Sciatic nerve (tissue), 2 donors: ENCODE results near the gene SKIC2. TPM values are rescaled to one million over a fixed set of nuclear protein-coding genes. Genes with fewer than 3 reads are reported as not detected.

Source experiments
- ATAC-seq: fragments of 200-7000 bp; cut with Tn5 transposase; one replicate; pipeline ENCODE4 v1.9.1; 2020; ENCODE audit warnings: mild to moderate bottlenecking, moderate library complexity
- DNase-seq: peaks from one replicate; pipeline ENCODE4 v3.0.0-alpha.2; 2020; ENCODE audit warnings: low spot score
- intact Hi-C: fragments of 100-400 bp; cut with DNase I; formaldehyde crosslinking; loops from one replicate; pipeline ENCODE4 v1.14.2; 2022
- total RNA-seq: library from RNA; stranded (reverse); fragmentation: NEBNext Ultra II Directional; extraction: Animal tissue kit (Norgen Biotek cat#: 25700); gene quantifications from one replicate; pipeline ENCODE4 v1.2.1, GENCODE V29; 2021
- donor health status: DM: no; HTN: no; CAD: no.
- donor health status: DM: no; HTN: no; CAD: no.

SKIC2 gene
- total RNA-seq, 1 donor from 2014 or later = 60.0 TPM

- ATAC-seq (no peak), DNase-seq (no peak)
- intact Hi-C loops = no loop called here
Observed at GRCh38 chr6:31943742-31944141, 15.2 kb upstream of the SKIC2 start.

DNA sequence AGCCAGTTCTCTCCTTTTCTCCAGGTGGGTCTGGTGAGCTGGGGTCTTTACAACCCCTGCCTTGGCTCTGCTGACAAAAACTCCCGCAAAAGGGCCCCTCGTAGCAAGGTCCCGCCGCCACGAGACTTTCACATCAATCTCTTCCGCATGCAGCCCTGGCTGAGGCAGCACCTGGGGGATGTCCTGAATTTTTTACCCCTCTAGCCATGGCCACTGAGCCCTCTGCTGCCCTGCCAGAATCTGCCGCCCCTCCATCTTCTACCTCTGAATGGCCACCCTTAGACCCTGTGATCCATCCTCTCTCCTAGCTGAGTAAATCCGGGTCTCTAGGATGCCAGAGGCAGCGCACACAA, 13.8 kb upstream of the SKIC2 start:
- ATAC-seq (no peak), DNase-seq (no peak)
- intact Hi-C loops = no loop called here

DNA sequence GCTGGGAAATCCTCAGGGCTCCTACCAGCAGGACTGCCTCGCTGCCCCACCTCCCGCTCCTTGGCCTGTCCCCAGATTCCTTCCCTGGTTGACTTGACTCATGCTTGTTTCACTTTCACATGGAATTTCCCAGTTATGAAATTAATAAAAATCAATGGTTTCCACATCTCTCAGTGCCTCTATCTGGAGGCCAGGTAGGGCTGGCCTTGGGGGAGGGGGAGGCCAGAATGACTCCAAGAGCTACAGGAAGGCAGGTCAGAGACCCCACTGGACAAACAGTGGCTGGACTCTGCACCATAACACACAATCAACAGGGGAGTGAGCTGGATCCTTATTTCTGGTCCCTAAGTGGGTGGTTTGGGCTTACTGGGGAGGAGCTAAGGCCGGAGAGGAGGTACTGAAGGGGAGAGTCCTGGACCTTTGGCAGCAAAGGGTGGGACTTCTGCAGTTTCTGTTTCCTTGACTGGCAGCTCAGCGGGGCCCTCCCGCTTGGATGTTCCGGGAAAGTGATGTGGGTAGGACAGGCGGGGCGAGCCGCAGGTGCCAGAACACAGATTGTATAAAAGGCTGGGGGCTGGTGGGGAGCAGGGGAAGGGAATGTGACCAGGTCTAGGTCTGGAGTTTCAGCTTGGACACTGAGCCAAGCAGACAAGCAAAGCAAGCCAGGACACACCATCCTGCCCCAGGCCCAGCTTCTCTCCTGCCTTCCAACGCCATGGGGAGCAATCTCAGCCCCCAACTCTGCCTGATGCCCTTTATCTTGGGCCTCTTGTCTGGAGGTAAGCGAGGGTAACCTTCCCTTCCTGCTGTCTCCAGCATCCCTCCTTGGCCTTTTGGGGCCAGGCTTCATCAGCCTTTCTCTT, 13.2 kb upstream of the SKIC2 start, which contains the start of gene CFB:
Gene CFB (plus strand): TSS at position 589 of the 863 bp plus-strand sequence. CDS start 127 bp downstream, at position 716.
- intact Hi-C loops = no loop called here
- DNase-seq (peak; percentile 87), ATAC-seq (peak; percentile 91)

DNA sequence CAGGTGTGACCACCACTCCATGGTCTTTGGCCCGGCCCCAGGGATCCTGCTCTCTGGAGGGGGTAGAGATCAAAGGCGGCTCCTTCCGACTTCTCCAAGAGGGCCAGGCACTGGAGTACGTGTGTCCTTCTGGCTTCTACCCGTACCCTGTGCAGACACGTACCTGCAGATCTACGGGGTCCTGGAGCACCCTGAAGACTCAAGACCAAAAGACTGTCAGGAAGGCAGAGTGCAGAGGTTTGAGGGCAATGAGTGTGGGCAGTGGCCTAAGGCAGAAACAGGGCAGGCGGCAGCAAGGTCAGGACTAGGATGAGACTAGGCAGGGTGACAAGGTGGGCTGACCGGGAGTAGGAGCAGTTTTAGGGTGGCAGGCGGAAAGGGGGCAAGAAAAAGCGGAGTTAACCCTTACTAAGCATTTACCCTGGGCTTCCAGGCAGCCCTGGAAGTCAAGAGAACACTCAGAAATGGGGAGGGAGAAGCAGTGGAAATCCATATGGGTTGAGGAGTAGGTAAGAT, 12.5 kb upstream of the SKIC2 start:
- DNase-seq = no peak
- intact Hi-C loops = no loop called here
- no peak for ATAC-seq

- DNase-seq = no peak
- intact Hi-C loops = no loop called here
Observed at GRCh38 chr6:31947070-31947675, 11.8 kb upstream of the SKIC2 start.

DNA sequence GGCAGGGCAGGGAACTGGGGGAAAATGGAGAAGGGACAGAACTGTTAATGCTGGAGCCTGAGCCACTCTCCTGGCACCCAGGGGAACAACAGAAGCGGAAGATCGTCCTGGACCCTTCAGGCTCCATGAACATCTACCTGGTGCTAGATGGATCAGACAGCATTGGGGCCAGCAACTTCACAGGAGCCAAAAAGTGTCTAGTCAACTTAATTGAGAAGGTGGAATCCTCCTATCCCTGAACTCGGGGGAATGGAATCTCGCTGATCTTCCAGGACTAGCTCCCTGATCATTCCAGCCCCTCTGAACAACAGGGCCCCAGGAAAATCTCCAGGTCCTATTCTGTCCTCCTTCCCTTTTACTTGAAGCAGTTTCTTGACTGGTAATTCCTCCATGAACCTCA, 11.1 kb upstream of the SKIC2 start:
- intact Hi-C loops = no loop called here
- no peak for DNase-seq
- no peak for ATAC-seq

More at GRCh38 chr6:31947070-31947675, 11.8 kb upstream of the SKIC2 start:
- no peak for ATAC-seq

- intact Hi-C loops = no loop called here
- DNase-seq (no peak), ATAC-seq (no peak)
Observed at GRCh38 chr6:31948306-31948705, 10.7 kb upstream of the SKIC2 start.

GRCh38 chr6:31948753-31949413, 10.1 kb upstream of the SKIC2 start:
- intact Hi-C loops = no loop called here
- no peak for DNase-seq
- ATAC-seq = no peak

DNA sequence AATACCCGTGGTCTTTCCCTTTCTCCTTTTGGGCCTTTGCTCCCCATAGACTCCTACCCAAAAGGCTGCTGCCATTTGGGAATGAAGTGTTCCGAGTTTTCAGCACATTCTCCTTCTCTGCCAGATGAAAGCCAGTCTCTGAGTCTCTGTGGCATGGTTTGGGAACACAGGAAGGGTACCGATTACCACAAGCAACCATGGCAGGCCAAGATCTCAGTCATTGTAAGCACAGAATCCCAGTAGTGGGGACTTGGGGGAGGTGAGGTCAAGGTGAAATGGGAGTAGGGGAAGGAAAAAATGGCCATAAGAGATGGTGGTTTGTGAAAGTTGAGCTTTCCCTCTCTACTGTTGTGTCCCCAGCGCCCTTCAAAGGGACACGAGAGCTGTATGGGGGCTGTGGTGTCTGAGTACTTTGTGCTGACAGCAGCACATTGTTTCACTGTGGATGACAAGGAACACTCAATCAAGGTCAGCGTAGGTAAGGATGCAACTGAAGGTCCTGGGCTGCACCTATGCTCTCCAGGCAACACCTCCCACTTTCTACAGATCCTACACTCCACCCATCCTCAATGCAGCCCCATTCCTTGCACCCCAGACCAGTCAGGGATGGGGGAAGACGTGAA, 8.9 kb upstream of the SKIC2 start:
- intact Hi-C loops = loop anchor here (5.0 kb wide), 1 partner anchor 48 kb away; the partner anchor contains the start of gene ZBTB12
- no peak for ATAC-seq
- DNase-seq = no peak

- ATAC-seq = peak; percentile 78
- DNase-seq = peak; percentile 78
Observed at GRCh38 chr6:31952140-31952805, 6.7 kb upstream of the SKIC2 start.

DNA sequence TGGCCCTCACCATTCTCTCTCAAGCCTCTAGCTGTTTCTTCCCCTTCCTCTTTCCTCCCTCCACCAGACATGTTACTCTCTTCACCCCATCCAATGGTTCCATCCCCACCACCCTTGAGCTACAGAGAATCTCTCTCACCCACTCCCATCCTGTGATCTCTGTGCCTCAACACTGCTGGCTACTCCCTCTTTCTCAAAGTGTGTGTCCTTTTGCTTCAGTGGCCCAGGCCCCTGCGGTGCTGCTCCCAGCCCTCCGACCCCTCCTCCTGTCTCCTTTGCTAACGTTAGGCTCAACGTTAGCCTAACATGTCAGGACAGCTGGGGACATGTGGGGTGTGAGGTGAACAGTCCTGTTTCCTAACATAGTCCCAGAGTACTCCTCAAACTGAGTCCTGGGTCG, 6.1 kb upstream of the SKIC2 start:
- ATAC-seq = no peak
- intact Hi-C loops = loop anchor here (5.0 kb wide), 1 partner anchor 51 kb away; the partner anchor contains the start of gene ZBTB12
- DNase-seq = no peak

More at GRCh38 chr6:31952140-31952805, 6.7 kb upstream of the SKIC2 start:
- intact Hi-C loops = loop anchor here (5.0 kb wide), 1 partner anchor 50 kb away; the partner anchor contains the start of gene ZBTB12

- DNase-seq (no peak), ATAC-seq (no peak)
- intact Hi-C loops = loop anchor here (5.0 kb wide), 1 partner anchor 52 kb away; the partner anchor contains the start of gene ZBTB12
Observed at GRCh38 chr6:31954511-31954910, 4.5 kb upstream of the SKIC2 start.

DNA sequence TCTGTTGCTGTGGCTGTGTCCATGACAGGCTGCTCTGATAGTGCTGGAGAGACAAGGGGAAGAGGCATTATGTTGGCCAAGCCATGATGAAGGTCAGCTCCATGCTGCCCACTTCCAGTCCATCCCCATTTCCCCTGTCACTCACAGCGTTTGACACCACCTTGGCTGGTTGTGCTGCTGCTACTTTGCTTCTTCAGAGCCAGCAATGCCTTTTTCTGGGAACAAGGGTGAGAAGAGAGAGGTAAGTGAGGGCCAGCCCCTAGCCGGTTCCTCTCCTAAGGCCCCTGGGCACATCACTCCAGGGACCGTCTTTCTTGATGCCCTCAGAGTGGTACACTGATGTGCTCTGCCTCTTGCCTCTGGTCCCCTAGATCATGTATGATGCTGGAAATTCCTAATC, 2.2 kb upstream of the SKIC2 start:
- ATAC-seq = no peak
- intact Hi-C loops = no loop called here

GRCh38 chr6:31958412-31958740, 599 bp upstream of the SKIC2 start:
- ATAC-seq (peak; percentile 11), DNase-seq (no peak)
- intact Hi-C loops = no loop called here

More for the DNA sequence above, 2.2 kb upstream of the SKIC2 start:
- DNase-seq = no peak

DNA sequence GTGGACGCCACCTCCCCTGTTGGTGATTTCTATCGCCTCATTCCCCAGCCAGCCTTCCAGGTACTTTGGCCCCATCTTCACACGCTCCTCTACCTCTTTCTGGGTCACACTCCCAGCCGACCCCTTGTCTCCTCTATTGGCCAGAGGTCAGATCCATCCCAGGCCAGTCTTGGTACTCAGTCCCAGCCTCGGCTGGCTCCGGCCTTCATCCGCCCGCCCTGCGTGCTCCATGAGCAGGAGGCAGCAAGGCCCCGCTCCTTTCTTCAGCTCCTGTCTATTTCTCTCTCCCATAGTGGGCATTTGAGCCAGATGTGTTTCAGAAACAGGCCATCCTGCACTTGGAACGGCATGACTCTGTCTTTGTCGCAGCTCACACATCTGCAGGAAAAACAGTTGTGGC, 2.6 kb downstream of the SKIC2 start:
- DNase-seq (no peak), ATAC-seq (no peak)
- intact Hi-C loops = no loop called here

- DNase-seq = no peak
- intact Hi-C loops = no loop called here
- ATAC-seq = no peak
Observed at GRCh38 chr6:31963921-31964320, 4.9 kb downstream of the SKIC2 start.

DNA sequence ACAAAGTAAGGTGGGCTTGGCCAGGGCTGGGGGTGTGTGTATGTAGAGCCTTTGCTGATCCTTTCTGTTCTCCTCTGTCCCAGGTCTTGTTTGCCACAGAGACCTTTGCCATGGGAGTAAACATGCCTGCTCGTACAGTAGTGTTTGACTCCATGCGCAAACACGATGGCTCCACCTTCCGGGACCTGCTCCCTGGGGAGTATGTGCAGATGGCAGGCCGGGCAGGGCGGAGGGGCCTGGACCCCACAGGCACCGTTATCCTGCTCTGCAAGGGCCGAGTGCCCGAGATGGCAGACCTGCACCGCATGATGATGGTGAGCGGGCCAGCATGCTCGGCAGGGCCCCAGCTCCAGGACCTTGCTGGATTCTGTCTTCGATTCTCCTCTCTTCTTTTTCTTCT, 6.7 kb downstream of the SKIC2 start:
- ATAC-seq (no peak), DNase-seq (peak; percentile 51)
- intact Hi-C loops = no loop called here

DNA sequence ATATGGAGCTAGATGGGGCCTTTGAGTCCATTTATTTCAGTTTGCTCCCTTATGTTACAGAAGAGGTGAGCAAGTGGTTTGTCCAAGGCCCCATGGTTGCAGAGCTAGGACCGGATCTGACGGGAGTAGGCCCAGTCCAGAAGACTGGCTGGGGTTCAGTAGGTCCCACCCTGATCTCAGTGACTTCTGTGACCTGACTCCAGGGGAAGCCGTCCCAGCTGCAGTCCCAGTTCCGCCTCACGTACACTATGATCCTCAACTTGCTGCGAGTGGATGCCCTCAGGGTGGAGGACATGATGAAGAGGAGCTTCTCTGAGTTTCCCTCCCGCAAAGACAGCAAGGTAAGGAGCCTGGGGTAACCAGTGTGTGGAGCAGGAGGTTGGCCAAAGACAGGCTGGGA, 7.5 kb downstream of the SKIC2 start:
- ATAC-seq (no peak), DNase-seq (peak; percentile 42)
- intact Hi-C loops = no loop called here
